HEK293T (cell line): Measurements from ENCODE around the gene MYLK3.

ENCODE experiments used
- BHLHE40 ChIP-seq: fragments of 450-650 bp; IDR thresholded peaks from 2 replicates; pipeline ENCODE4 v1.6.1; 2016; ENCODE audit warnings: mild to moderate bottlenecking, moderate library complexity, borderline replicate concordance
- CTBP1 ChIP-seq: fragments of 450-650 bp; IDR thresholded peaks from 2 replicates; pipeline ENCODE4 v1.6.1; 2016; ENCODE audit warnings: borderline replicate concordance
- ELF4 ChIP-seq: fragments of 450-650 bp; IDR thresholded peaks from 2 replicates; pipeline ENCODE4 v1.6.1; 2017; ENCODE audit warnings: antibody characterized with exemption
- FOXM1 ChIP-seq: fragments of 450-650 bp; IDR thresholded peaks from 2 replicates; pipeline ENCODE4 v1.6.1; 2017; ENCODE audit warnings: mild to moderate bottlenecking, borderline replicate concordance
- HDGF ChIP-seq: fragments of 450-650 bp; IDR thresholded peaks from 2 replicates; pipeline ENCODE4 v1.6.1; 2017; ENCODE audit warnings: antibody characterized with exemption, borderline replicate concordance
- L3MBTL2 ChIP-seq: fragments of 450-650 bp; conservative IDR thresholded peaks from 2 replicates; pipeline ENCODE4 v1.6.1; 2016; ENCODE audit warnings: mild to moderate bottlenecking
- LEF1 ChIP-seq: fragments of 450-650 bp; IDR thresholded peaks from 2 replicates; pipeline ENCODE4 v1.6.1; 2017; ENCODE audit warnings: mild to moderate bottlenecking, borderline replicate concordance
- PKNOX1 ChIP-seq: fragments of 450-650 bp; IDR thresholded peaks from 2 replicates; pipeline ENCODE4 v1.6.1; 2016
- SP1 ChIP-seq: fragments of 450-650 bp; IDR thresholded peaks from 2 replicates; pipeline ENCODE4 v1.6.1; 2017
- SUZ12 ChIP-seq: fragments of 450-650 bp; IDR thresholded peaks from 2 replicates; pipeline ENCODE4 v1.6.1; 2016; ENCODE audit warnings: mild to moderate bottlenecking
- TARDBP ChIP-seq: fragments of 450-650 bp; IDR thresholded peaks from 2 replicates; pipeline ENCODE4 v1.6.1; 2016

DNA sequence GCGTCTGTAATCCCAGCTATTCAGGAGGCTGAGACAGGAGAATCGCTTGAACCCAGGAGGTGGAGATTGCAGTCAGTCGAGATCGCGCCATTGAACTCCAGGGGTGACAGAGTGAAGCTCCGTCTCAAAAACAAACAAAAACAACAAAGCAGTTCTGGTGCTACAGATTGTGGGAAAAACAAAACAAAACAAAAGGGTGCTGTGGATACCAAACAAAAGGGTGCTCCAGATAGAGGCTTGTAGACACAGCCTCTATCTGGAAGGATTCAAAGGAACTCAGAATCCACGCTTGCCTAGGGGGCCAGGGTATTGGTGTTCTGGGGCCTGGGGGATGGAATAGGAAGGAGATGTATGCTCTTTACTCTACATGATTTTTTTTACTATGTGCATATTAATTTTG is 2.5 kb downstream of the MYLK3 start:
- TF ChIP-seq HDGF: no peak
- no peak for TF ChIP-seq BHLHE40
- TF ChIP-seq SP1: no peak
- no peak for TF ChIP-seq FOXM1
- no peak for TF ChIP-seq SUZ12
- TF ChIP-seq ELF4: no peak
- no peak for TF ChIP-seq PKNOX1
- no peak for TF ChIP-seq TARDBP
- no peak for TF ChIP-seq L3MBTL2
- TF ChIP-seq CTBP1: no peak
- no peak for TF ChIP-seq LEF1
